ENCODE data around the gene AP3B1. TPM values are rescaled to one million over a fixed set of nuclear protein-coding genes. Genes with fewer than 3 reads are reported as not detected.
A peak's percentile ranks its signal among the peaks of the same experiment; 100 is the strongest.

The AP3B1 gene
- total and polyA plus RNA-seq, 9 donors: 32.5 to 48.1 (median 36.8) TPM

DNA sequence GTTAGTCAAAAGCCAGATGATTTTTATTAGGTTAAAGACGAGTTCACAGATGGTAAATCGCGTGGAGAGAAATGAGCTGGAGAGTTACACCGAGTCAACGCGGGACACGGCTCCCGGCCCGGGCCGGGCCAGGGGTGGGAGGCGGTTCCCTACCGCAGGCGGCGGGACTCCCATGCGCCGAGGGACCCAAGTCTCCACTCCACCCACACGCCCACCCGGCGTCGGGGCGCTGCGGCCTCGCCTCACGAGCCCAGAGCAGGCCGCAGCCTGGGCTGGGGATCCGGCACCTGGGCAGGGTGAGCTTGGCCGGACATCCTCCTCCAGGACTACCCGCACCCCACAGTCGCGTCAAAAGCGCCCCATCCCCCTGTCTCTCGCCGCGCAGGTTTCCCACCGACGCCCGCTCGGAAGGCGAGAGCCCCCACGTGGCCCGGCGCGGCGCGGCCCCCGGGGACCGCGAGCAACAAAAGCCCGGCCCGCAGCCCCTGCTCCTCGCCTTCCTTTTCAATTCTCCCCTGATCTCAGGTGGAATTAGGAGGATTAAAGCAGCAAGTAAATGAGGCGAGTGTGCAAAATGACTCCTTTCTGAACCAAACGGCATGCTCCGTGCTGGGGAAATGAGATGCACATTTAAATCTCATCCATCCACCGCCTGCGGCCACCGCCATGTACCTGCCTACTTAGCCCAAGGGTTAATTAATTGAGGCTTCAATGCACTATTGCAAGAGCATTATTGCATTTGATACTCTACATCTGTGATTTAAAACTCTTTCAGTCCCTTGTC is 321.8 kb downstream of the AP3B1 start:
- Histone ChIP-seq H3K27me3 (ENCODE audit: control insufficient read depth, insufficient read depth, low read length) (peaks cover 39% of the 10 kb centered on the region), H3K4me3 (ENCODE audit: low read length) (peak overlapping the region; percentile 20), H3K36me3 (ENCODE audit: control insufficient read depth, insufficient read depth, low read length) (no peaks in the 10 kb centered on the region), H3K27ac (ENCODE audit: low read length) (no peak overlapping the region), H3K9me3 (replicated peaks; ENCODE audit: control insufficient read depth, low read depth, low read length) (no peaks in the 10 kb centered on the region), H3K4me1 (ENCODE audit: control insufficient read depth, insufficient read depth, low read length) (peaks cover 18% of the 10 kb centered on the region)
- peak; percentile 37 for DNase-seq
- WGBS (ENCODE audit: insufficient coverage): 1% methylated on average over 38 of the region's 57 CpGs

DNA sequence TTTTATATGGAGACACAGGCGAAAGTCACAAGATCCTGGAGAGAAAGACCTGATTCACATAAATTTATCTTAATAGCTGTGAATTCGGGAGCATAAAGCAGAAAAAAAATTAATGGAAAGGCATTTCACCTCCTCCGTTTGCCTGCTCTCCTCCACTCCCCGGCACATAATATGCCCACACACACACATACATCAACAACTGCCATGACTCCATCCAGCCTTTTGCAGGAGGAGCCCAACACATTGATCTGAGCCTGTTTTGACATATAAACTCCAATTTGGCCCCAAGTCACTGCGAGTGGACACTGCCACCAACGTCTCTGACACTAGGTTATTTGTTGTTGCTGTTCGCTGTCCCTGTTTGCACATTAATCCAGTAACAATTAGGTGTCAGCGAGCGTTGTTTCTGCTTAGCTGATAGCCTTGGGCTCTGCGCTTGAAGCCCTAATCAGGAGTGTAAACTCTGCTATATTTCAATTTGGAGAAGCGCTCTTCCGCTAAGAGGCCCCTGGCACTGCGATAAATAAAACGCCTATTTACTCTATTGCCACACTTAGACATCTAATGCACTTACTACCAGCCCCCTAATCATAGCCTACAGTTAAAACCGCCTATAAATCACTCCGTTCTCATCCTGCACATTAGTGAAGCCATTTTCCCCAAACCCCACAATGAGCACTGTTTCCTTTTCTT is 322.6 kb downstream of the AP3B1 start:
- Histone ChIP-seq H3K9me3 (replicated peaks; ENCODE audit: control insufficient read depth, low read depth, low read length) (no peaks in the 10 kb centered on the region), H3K36me3 (ENCODE audit: control insufficient read depth, insufficient read depth, low read length) (no peaks in the 10 kb centered on the region), H3K27me3 (ENCODE audit: control insufficient read depth, insufficient read depth, low read length) (peaks cover 39% of the 10 kb centered on the region), H3K4me3 (ENCODE audit: low read length) (no peak overlapping the region), H3K4me1 (ENCODE audit: control insufficient read depth, insufficient read depth, low read length) (peaks cover 18% of the 10 kb centered on the region), H3K27ac (ENCODE audit: low read length) (no peak overlapping the region)
- DNase-seq: no peak
- 17% methylated on average over 10 of the region's 16 CpGs for WGBS (ENCODE audit: insufficient coverage)

DNA sequence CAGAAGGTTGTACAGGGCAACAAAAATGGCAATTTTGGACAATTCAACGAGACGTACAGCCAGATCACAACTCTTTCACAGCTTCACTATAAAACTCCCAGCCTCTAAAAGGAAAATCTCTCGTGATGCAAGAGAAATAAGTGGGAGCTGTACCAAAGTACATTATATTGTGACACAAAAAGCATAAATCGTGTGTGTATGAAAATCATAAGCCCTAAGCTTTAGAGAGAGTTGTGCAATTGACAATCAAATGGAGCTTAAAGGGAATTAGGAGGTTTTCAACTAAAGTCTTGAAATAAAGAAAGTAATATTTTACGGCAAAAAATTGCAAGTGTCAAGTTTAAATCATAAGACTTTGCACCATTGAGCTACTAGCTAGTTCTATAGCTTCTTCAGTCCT is 323.6 kb downstream of the AP3B1 start:
- Histone ChIP-seq H3K27ac (ENCODE audit: low read length) (no peak overlapping the region), H3K4me1 (ENCODE audit: control insufficient read depth, insufficient read depth, low read length) (peaks cover 18% of the 10 kb centered on the region), H3K4me3 (ENCODE audit: low read length) (no peak overlapping the region), H3K36me3 (ENCODE audit: control insufficient read depth, insufficient read depth, low read length) (no peaks in the 10 kb centered on the region), H3K9me3 (replicated peaks; ENCODE audit: control insufficient read depth, low read depth, low read length) (no peaks in the 10 kb centered on the region), H3K27me3 (ENCODE audit: control insufficient read depth, insufficient read depth, low read length) (peaks cover 37% of the 10 kb centered on the region)
- no peak for DNase-seq
- 53% methylated on average over 2 of the region's 5 CpGs for WGBS (ENCODE audit: insufficient coverage)

DNA sequence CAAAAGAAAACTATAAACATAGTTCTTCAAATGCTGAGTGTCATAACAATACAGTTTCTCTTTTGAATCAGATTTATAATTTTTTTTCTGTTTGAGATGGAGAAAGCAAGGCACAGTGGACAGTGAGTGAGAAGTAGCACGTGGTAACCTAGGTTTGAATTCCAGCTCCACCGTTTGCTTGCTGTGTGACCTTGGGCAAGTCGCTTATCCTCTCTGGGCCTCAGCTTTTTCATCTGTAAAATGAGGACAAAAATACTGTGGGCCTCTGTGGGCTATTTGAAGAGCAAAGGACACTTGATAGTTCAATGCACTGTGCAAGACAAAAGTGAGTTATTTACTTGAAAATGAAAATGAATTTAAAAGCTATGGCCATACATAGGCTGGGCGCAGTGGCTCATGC is 330.7 kb downstream of the AP3B1 start:
- WGBS (ENCODE audit: insufficient coverage): 72% methylated on average over 3 of the region's 4 CpGs
- H3K27me3 ChIP-seq (ENCODE audit: control insufficient read depth, insufficient read depth, low read length): peaks cover 16% of the 10 kb centered on the region
- no peak overlapping the region for H3K27ac ChIP-seq (ENCODE audit: low read length)
- no peak for DNase-seq
- no peaks in the 10 kb centered on the region for H3K36me3 ChIP-seq (ENCODE audit: control insufficient read depth, insufficient read depth, low read length)
- no peak overlapping the region for H3K4me3 ChIP-seq (ENCODE audit: low read length)
- no peaks in the 10 kb centered on the region for H3K9me3 ChIP-seq (replicated peaks; ENCODE audit: control insufficient read depth, low read depth, low read length)
- H3K4me1 ChIP-seq (ENCODE audit: control insufficient read depth, insufficient read depth, low read length): no peaks in the 10 kb centered on the region

DNA sequence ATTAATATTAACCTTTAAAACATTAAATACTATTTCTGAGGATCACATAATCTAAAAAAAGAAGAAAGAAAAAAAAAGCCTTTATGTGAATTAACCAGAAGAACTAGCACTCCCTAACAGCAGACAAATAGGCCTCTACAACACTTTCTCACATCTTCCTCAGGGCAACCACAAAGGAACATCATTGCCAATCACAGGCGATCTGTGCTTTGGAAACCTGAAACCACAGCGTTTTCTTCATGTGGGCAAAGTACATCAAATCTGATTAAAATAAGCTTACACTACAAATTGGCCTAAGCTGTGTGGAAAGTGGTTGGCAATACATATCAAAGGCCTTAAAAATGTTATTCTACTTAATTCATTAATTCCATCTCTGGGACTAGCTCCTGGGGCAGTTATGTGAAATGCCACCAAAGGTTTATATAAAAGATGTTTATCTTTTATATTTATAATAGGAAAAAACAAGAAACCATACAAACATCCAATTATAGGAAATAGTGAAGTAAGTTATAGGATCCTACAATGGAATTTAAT is 333.6 kb downstream of the AP3B1 start:
- H3K4me1 ChIP-seq (ENCODE audit: control insufficient read depth, insufficient read depth, low read length): no peaks in the 10 kb centered on the region
- peaks cover 34% of the 10 kb centered on the region for H3K27me3 ChIP-seq (ENCODE audit: control insufficient read depth, insufficient read depth, low read length)
- no peaks in the 10 kb centered on the region for H3K9me3 ChIP-seq (replicated peaks; ENCODE audit: control insufficient read depth, low read depth, low read length)
- H3K36me3 ChIP-seq (ENCODE audit: control insufficient read depth, insufficient read depth, low read length): no peaks in the 10 kb centered on the region
- no peak overlapping the region for H3K27ac ChIP-seq (ENCODE audit: low read length)
- no peak for DNase-seq
- no peak overlapping the region for H3K4me3 ChIP-seq (ENCODE audit: low read length)
- WGBS (ENCODE audit: insufficient coverage): no CpG with 5 or more reads among the region's 2 CpGs

DNA sequence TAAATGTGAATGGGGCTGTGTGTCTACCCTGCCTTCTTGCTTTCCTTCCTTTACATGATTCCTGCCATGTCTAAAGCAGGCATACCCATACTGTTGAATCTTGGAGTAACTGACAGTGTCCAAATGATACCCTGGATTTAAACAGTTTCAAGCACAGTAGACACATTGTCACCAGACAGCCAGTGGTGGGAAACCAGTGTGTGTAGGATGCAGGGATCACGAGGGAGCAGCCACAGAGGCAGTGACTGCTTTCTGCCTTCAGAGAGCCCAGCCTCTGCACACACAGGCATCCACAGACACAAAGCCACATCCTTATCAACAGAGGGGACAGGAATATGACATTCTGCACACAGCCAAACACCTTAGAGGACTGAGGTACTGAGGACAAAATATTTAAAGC is 334.2 kb downstream of the AP3B1 start:
- H3K9me3 ChIP-seq (replicated peaks; ENCODE audit: control insufficient read depth, low read depth, low read length): no peaks in the 10 kb centered on the region
- H3K27ac ChIP-seq (ENCODE audit: low read length): no peak overlapping the region
- no peaks in the 10 kb centered on the region for H3K36me3 ChIP-seq (ENCODE audit: control insufficient read depth, insufficient read depth, low read length)
- no CpG with 5 or more reads among the region's 1 CpG for WGBS (ENCODE audit: insufficient coverage)
- no peak overlapping the region for H3K4me3 ChIP-seq (ENCODE audit: low read length)
- H3K27me3 ChIP-seq (ENCODE audit: control insufficient read depth, insufficient read depth, low read length): peaks cover 34% of the 10 kb centered on the region
- no peaks in the 10 kb centered on the region for H3K4me1 ChIP-seq (ENCODE audit: control insufficient read depth, insufficient read depth, low read length)
- DNase-seq: no peak

DNA sequence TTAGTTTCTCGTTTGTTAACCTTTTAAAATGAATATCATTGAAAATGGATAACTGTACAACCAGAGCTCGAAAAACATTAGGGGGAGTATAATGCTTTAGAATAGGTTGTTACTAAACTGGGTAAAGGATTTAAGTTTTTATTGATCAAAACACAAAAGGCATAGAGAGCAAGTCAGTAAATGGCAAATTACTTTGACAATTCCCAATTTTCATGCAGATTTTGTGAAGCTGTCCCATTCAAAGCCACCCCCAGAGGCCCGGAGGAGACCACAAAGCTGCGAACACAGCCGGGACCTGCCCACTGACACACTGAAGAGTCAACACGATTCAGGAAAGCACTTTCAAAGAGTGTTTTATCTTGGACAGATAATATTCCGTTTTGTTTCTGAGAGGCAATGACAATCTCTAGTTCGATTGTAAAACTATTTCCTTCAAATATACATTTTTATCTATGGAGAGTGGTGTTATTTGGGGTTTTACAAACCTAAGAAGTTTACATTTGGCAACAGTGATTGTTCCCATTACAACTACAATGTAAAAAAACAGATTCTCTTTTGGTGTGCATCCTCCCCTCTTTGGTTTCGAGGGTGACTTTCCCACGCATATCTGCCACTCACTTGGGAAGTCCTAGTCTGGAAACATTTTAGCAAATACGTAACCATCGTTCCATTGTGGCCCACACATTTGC is 335.7 kb downstream of the AP3B1 start:
- Histone ChIP-seq H3K9me3 (replicated peaks; ENCODE audit: control insufficient read depth, low read depth, low read length) (no peaks in the 10 kb centered on the region), H3K27ac (ENCODE audit: low read length) (no peak overlapping the region), H3K4me1 (ENCODE audit: control insufficient read depth, insufficient read depth, low read length) (no peaks in the 10 kb centered on the region), H3K4me3 (ENCODE audit: low read length) (no peak overlapping the region), H3K36me3 (ENCODE audit: control insufficient read depth, insufficient read depth, low read length) (no peaks in the 10 kb centered on the region), H3K27me3 (ENCODE audit: control insufficient read depth, insufficient read depth, low read length) (peaks cover 34% of the 10 kb centered on the region)
- WGBS (ENCODE audit: insufficient coverage): 46% methylated on average over 4 of the region's 12 CpGs
- DNase-seq: no peak

DNA sequence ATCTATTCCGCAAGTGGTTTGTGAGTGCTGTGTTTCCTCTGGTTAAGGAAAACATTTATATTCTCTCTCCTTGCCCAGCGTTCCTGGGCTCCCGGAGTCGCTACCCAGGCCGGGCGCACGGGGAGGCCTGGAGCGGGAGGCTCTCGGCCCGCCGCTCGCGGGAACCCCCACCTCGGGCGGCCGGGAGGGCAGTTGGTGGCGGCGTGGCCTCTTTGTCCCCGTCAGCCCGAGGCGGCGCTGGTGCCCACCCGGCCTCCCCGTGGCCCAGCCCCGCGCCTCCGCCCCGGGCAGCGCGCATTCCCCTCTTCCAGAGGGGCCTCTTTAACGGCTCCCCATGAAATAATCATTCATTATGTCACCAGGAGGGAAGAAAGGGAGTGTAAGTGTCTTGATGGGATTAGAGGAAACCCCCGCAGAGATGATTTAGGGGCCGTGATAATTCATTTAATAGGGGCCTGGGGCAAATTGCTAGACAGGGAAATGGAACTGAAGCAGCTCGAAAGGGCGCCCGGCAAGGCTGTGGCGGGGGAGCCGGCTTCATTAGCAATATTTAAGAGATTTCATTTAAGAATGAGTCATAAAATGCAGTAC is 336.5 kb downstream of the AP3B1 start:
- no peaks in the 10 kb centered on the region for H3K9me3 ChIP-seq (replicated peaks; ENCODE audit: control insufficient read depth, low read depth, low read length)
- DNase-seq: no peak
- H3K27ac ChIP-seq (ENCODE audit: low read length): no peak overlapping the region
- H3K27me3 ChIP-seq (ENCODE audit: control insufficient read depth, insufficient read depth, low read length): peaks cover 28% of the 10 kb centered on the region
- WGBS (ENCODE audit: insufficient coverage): under 1% methylated on average over 21 of the region's 38 CpGs
- H3K36me3 ChIP-seq (ENCODE audit: control insufficient read depth, insufficient read depth, low read length): no peaks in the 10 kb centered on the region
- H3K4me3 ChIP-seq (ENCODE audit: low read length): no peak overlapping the region
- H3K4me1 ChIP-seq (ENCODE audit: control insufficient read depth, insufficient read depth, low read length): no peaks in the 10 kb centered on the region

DNA sequence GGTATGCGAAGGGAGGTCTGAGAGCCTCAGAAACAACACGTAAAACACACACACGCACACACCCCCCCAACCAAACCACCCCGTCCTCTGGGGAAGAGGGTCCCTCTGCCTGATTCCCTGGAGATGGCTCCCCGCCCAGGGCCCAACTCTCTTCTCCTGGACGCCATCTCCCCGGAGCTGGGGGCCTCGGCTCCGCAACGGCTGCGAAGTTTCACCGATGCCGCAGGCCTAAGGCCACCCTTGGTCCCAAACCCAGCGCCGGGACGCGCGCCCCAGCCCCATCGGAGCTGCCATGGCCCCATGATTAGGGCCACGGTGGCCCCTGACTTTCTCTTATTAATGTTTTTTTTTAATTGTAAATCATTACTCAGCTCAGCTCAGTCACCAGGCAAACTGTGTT is 337.0 kb downstream of the AP3B1 start:
- no peak for DNase-seq
- H3K9me3 ChIP-seq (replicated peaks; ENCODE audit: control insufficient read depth, low read depth, low read length): no peaks in the 10 kb centered on the region
- peaks cover 25% of the 10 kb centered on the region for H3K27me3 ChIP-seq (ENCODE audit: control insufficient read depth, insufficient read depth, low read length)
- H3K4me3 ChIP-seq (ENCODE audit: low read length): no peak overlapping the region
- no peak overlapping the region for H3K27ac ChIP-seq (ENCODE audit: low read length)
- no peaks in the 10 kb centered on the region for H3K36me3 ChIP-seq (ENCODE audit: control insufficient read depth, insufficient read depth, low read length)
- 7% methylated on average over 9 of the region's 20 CpGs for WGBS (ENCODE audit: insufficient coverage)
- H3K4me1 ChIP-seq (ENCODE audit: control insufficient read depth, insufficient read depth, low read length): no peaks in the 10 kb centered on the region

DNA sequence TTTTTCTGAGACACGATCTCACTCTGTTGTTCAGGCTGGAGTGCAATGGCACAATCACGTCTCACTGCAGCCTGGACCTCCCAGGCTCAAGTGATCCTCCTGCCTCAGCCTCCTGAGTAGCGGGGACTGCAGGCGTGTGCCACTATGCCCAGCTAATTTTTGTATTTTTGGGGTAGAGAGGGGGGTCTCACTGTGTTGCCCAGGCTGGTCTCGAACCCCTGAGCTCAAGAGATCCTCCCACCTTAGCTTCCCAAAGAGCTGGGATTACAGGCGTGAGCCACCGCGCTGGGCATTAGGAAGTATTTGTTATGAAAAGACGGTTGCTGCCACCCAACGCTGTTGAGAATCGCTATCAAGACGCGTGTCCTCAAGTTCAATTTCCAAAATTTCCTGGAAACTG is 337.4 kb downstream of the AP3B1 start:
- no peak overlapping the region for H3K4me3 ChIP-seq (ENCODE audit: low read length)
- no peak overlapping the region for H3K27ac ChIP-seq (ENCODE audit: low read length)
- peaks cover 25% of the 10 kb centered on the region for H3K27me3 ChIP-seq (ENCODE audit: control insufficient read depth, insufficient read depth, low read length)
- H3K9me3 ChIP-seq (replicated peaks; ENCODE audit: control insufficient read depth, low read depth, low read length): no peaks in the 10 kb centered on the region
- 22% methylated on average over 5 of the region's 13 CpGs for WGBS (ENCODE audit: insufficient coverage)
- no peak for DNase-seq
- no peaks in the 10 kb centered on the region for H3K36me3 ChIP-seq (ENCODE audit: control insufficient read depth, insufficient read depth, low read length)
- no peaks in the 10 kb centered on the region for H3K4me1 ChIP-seq (ENCODE audit: control insufficient read depth, insufficient read depth, low read length)
